IPS DF 6.9 (cell line): ENCODE results near the gene LRP1B.

Source experiments
- DNase-seq: peaks from one replicate; pipeline ENCODE4 v3.0.0-alpha.2; 2013; ENCODE audit warnings: low read depth, low spot score
- H3K27ac ChIP-seq: one replicate; pipeline ENCODE4 v1.5.1; 2013; ENCODE audit warnings: low read length, control low read depth
- H3K27me3 ChIP-seq: 2 replicates; pipeline ENCODE4 v1.6.1; 2013; ENCODE audit warnings: mild to moderate bottlenecking, low read length; ENCODE audit not compliant: control insufficient read depth, insufficient read depth
- H3K36me3 ChIP-seq: 2 replicates; pipeline ENCODE4 v1.6.1; 2013; ENCODE audit warnings: low read length; ENCODE audit not compliant: control insufficient read depth, insufficient read depth
- H3K4me1 ChIP-seq: 2 replicates; pipeline ENCODE4 v1.6.1; 2013; ENCODE audit warnings: low read length; ENCODE audit not compliant: control insufficient read depth, insufficient read depth
- H3K4me3 ChIP-seq: 2 replicates; pipeline ENCODE4 v1.5.1; 2013; ENCODE audit warnings: mild to moderate bottlenecking, low read length
- H3K9me3 ChIP-seq: 2 replicates; pipeline ENCODE4 v1.6.1; 2013; ENCODE audit warnings: low read length, inconsistent platforms; ENCODE audit not compliant: control insufficient read depth, insufficient read depth
- WGBS: extraction: QIAGEN DNeasy Blood & Tissue Kit; methylation state at CpG from one replicate; pipeline ENCODE4 v1.1.7; 2013; ENCODE audit warnings: mixed read lengths, missing lambda C conversion rate; ENCODE audit not compliant: insufficient read length, insufficient coverage; 5-methylcytosine and 5-hydroxymethylcytosine counted together

LRP1B gene

GRCh38 chr2:141654311-141654710 is 476.5 kb downstream of the LRP1B start:
- no peaks in the 10 kb centered on the region for H3K36me3 ChIP-seq
- no peak for DNase-seq
- H3K27ac ChIP-seq = no peak overlapping the region
- no peaks in the 10 kb centered on the region for H3K4me1 ChIP-seq
- no CpG with 5 or more reads among the region's 1 CpG for WGBS
- no peaks in the 10 kb centered on the region for H3K27me3 ChIP-seq
- no peaks in the 10 kb centered on the region for H3K9me3 ChIP-seq
- no peak overlapping the region for H3K4me3 ChIP-seq

DNA sequence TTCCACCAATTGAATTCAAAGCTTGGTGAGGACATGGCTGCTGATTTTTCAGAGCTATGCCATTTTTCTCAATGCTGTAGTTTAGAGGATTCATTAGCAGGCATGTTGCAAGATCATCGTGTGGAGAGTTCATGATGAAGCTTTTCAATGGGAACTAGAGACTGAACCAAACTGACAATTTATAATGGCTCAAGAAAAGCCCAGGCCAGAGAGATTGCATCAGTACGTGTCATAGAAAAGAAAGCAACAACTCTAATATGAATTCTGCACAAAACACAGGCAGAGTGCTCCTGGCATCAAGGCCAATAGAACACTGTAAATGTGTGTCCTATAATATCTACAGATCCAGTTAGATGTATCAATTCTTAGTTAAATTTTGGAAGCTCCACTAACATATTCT is 477.6 kb downstream of the LRP1B start:
- Histone ChIP-seq H3K36me3 (no peaks in the 10 kb centered on the region), H3K9me3 (no peaks in the 10 kb centered on the region), H3K27me3 (no peaks in the 10 kb centered on the region), H3K4me3 (no peak overlapping the region), H3K4me1 (no peaks in the 10 kb centered on the region), H3K27ac (no peak overlapping the region)
- whole genome bisulfite sequencing = no CpG with 5 or more reads among the region's 2 CpGs
- no peak for DNase-seq

GRCh38 chr2:141652308-141652707 is 478.5 kb downstream of the LRP1B start:
- no peaks in the 10 kb centered on the region for H3K4me1 ChIP-seq
- no peak overlapping the region for H3K27ac ChIP-seq
- H3K9me3 ChIP-seq = no peaks in the 10 kb centered on the region
- H3K27me3 ChIP-seq = no peaks in the 10 kb centered on the region
- DNase-seq = no peak
- no peaks in the 10 kb centered on the region for H3K36me3 ChIP-seq
- H3K4me3 ChIP-seq = no peak overlapping the region

DNA sequence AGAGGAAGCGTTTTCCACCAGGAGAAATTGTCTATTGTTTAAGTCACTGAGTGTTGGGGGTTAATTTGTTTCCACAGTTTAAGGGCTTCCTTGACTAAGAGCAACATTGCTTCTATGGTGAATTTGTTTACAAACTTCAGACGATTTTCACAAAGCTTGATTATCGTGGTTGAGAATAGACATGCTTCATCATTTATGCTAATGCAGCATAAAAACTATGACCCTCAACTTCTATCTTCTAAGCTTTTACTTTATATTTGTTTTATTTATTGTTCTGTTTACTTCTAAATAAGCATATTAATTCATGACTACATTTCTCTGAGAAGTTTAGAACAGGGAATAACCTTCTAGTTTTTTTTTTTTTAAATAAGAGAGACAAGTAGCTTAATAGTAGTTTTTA is 483.5 kb downstream of the LRP1B start:
- Histone ChIP-seq H3K4me1 (no peaks in the 10 kb centered on the region), H3K27ac (no peak overlapping the region), H3K4me3 (no peak overlapping the region), H3K36me3 (no peaks in the 10 kb centered on the region), H3K27me3 (no peaks in the 10 kb centered on the region), H3K9me3 (no peaks in the 10 kb centered on the region)
- WGBS = no CpG with 5 or more reads among the region's 3 CpGs
- DNase-seq = no peak

- H3K27ac ChIP-seq = no peak overlapping the region
- H3K36me3 ChIP-seq = no peaks in the 10 kb centered on the region
- DNase-seq = no peak
- no peaks in the 10 kb centered on the region for H3K27me3 ChIP-seq
- no peak overlapping the region for H3K4me3 ChIP-seq
- no peaks in the 10 kb centered on the region for H3K4me1 ChIP-seq
- H3K9me3 ChIP-seq = no peaks in the 10 kb centered on the region
These were observed 489.4 kb downstream of the LRP1B start for GRCh38 chr2:141641462-141641861.

DNA sequence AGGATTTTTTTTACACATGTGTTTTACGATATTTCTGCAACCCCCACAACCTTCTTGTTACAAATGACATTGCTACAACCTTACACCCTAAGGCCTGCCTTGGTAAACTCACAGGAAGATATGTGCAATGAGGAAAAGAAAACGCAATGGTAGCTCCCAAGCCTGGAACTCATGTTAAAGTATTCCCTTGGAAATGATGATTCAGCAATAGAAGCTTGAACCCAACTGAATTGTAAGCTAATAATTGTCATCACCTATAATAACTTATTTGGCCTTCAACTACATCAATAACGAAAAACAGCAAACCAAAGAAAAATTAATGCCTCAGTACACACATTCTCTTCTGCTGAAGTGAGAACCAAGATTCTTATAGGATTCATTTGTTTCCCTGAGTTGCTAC is 491.0 kb downstream of the LRP1B start:
- Histone ChIP-seq H3K4me3 (no peak overlapping the region), H3K9me3 (no peaks in the 10 kb centered on the region), H3K27ac (no peak overlapping the region), H3K4me1 (no peaks in the 10 kb centered on the region), H3K36me3 (no peaks in the 10 kb centered on the region), H3K27me3 (no peaks in the 10 kb centered on the region)
- no peak for DNase-seq
- no CpG with 5 or more reads among the region's 3 CpGs for WGBS

DNA sequence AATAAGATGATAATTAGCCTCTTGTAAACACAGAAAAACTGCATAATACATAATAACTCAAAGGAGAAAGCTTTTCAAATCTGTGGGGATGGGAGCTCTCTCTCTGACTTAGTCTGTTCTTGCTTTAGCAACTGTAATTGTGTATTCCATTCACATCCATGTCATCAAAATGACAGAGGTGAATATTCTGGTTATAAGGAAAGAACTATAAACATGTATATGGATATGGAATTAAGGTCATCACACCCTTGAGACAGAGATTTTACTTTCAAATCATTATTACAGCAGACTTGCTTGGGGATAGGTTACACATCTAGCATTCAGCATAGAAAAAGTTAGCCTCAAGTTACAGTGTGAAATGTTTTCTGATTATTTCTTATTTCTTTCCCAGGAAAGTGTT is 497.7 kb downstream of the LRP1B start:
- H3K9me3 ChIP-seq = no peaks in the 10 kb centered on the region
- no peak for DNase-seq
- H3K4me3 ChIP-seq = no peak overlapping the region
- no peaks in the 10 kb centered on the region for H3K36me3 ChIP-seq
- H3K27me3 ChIP-seq = no peaks in the 10 kb centered on the region
- H3K4me1 ChIP-seq = no peaks in the 10 kb centered on the region
- no peak overlapping the region for H3K27ac ChIP-seq

GRCh38 chr2:141630407-141630930 is 500.3 kb downstream of the LRP1B start:
- no peak for DNase-seq
- no peaks in the 10 kb centered on the region for H3K9me3 ChIP-seq
- H3K4me3 ChIP-seq = no peak overlapping the region
- no peaks in the 10 kb centered on the region for H3K36me3 ChIP-seq
- H3K27ac ChIP-seq = no peak overlapping the region
- H3K4me1 ChIP-seq = no peaks in the 10 kb centered on the region
- WGBS = no CpG with 5 or more reads among the region's 3 CpGs
- no peaks in the 10 kb centered on the region for H3K27me3 ChIP-seq

DNA sequence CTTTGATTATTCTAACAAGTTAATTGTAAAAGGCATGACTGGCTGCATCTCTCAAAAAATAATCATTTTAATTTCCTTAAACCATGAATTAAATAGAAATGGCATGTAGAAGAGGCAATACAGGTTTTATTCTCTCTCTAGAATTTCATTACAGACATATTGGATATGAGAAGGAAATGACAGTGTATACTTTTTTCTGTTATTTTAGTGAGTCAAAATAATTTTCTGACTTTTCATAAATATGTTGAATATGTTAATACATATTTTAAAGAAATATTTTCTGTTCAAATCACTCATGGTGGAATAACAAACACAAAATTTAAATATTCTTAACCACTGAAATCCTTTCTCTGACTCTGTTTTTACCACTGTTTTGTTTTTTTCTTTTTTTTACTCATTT is 510.4 kb downstream of the LRP1B start:
- Histone ChIP-seq H3K4me1 (no peaks in the 10 kb centered on the region), H3K9me3 (no peaks in the 10 kb centered on the region), H3K4me3 (no peak overlapping the region), H3K36me3 (no peaks in the 10 kb centered on the region), H3K27ac (no peak overlapping the region), H3K27me3 (no peaks in the 10 kb centered on the region)
- no peak for DNase-seq

DNA sequence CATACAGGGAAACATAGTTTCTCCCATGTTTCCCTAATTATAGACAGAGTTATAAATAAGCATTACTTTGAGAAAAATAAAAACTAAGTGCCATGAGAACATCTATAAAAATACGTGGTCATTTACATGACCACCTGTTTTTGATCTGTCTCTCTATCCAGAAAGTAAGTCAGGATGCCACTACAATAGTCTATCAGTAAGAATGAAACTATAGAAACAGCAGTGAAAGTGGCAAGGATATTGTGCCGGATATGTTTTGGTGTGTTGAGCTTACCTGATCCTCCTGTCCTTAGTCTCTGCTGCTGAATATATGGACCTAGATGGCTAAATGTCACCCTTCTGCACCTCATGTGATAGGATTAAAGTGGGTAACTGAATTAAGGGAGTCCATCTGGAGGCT is 512.4 kb downstream of the LRP1B start:
- Histone ChIP-seq H3K4me1 (no peaks in the 10 kb centered on the region), H3K27ac (no peak overlapping the region), H3K9me3 (no peaks in the 10 kb centered on the region), H3K4me3 (no peak overlapping the region), H3K36me3 (no peaks in the 10 kb centered on the region), H3K27me3 (no peaks in the 10 kb centered on the region)
- DNase-seq = no peak
- WGBS = no CpG with 5 or more reads among the region's 2 CpGs

DNA sequence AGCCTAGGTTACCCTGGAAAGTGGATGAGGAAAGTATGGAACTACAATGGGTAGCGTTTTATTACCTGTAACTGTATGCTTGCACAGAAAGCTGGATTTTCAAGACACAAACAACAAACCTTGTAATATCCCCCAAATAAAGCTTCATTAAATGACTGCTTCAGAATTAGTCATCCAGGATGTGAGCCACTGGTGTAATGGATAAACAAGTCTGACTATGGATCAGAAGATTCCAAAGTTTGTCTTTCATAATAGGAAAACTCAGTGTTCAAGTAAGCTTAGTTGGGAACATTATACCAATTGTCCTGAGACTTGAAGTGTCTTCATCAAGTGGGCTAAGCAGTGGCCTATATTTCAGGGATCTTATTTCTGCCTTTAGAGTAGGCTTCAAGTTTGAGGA is 518.8 kb downstream of the LRP1B start:
- WGBS = no CpG with 5 or more reads among the region's 1 CpG
- Histone ChIP-seq H3K9me3 (no peaks in the 10 kb centered on the region), H3K4me1 (peaks cover 5% of the 10 kb centered on the region; the same call in 1 of the 2 replicates), H3K27me3 (no peaks in the 10 kb centered on the region), H3K27ac (no peak overlapping the region), H3K36me3 (no peaks in the 10 kb centered on the region), H3K4me3 (no peak overlapping the region)
- no peak for DNase-seq
